ENCODE measurements around the gene SPAG16. TPM values are rescaled to one million over a fixed set of nuclear protein-coding genes. Genes with fewer than 3 reads are reported as not detected.

The SPAG16 gene
- total RNA-seq, 4 donors from 2014 or later = 1.2 to 30.8 (median 16.2) TPM

GRCh38 chr2:214192711-214193110 lies 908.4 kb downstream of the SPAG16 start:
- no peak for DNase-seq
- TF ChIP-seq POLR2AphosphoS5 (IDR thresholded peaks at IDR 0.05) (no peak), EP300 (IDR thresholded peaks at IDR 0.05; ENCODE audit: low read depth) (no peak), POLR2A (IDR thresholded peaks at IDR 0.05) (no peak), CTCF (IDR thresholded peaks at IDR 0.05) (no peak)

GRCh38 chr2:214193943-214194342 lies 909.7 kb downstream of the SPAG16 start:
- intact Hi-C loops (cut with DNase I; ENCODE audit: low total_unique reads) (no loop called here), in situ Hi-C loops (cut with MboI; ENCODE audit: low pct_ligation_motif_present in 1 of 4, low pct_unique_long_range_greater_than_20kb in 1 of 4, low sequenced_read_pairs in 3 of 4) (no loop called here)
- Histone ChIP-seq H3K4me3 (no peak overlapping the region), H3K27me3 (no peaks in the 10 kb centered on the region), H3K36me3 (no peaks in the 10 kb centered on the region), H3K27ac (no peak overlapping the region), H3K9me3 (no peaks in the 10 kb centered on the region), H3K4me1 (no peaks in the 10 kb centered on the region)
- TF ChIP-seq POLR2A (IDR thresholded peaks at IDR 0.05) (no peak), CTCF (IDR thresholded peaks at IDR 0.05) (no peak)
- DNase-seq = no peak
- WGBS, 2 donors (ENCODE audit: low coverage in 1 of 2) = 68 to 75% methylated on average over 1 of the region's 1 CpG

More at GRCh38 chr2:214192711-214193110, 908.4 kb downstream of the SPAG16 start:
- Histone ChIP-seq H3K4me3 (no peak overlapping the region), H3K36me3 (no peaks in the 10 kb centered on the region), H3K27me3 (no peaks in the 10 kb centered on the region), H3K4me1 (no peaks in the 10 kb centered on the region), H3K27ac (no peak overlapping the region), H3K9me3 (no peaks in the 10 kb centered on the region)
- intact Hi-C loops (cut with DNase I; ENCODE audit: low total_unique reads) = no loop called here
- in situ Hi-C loops (cut with MboI; ENCODE audit: low pct_ligation_motif_present in 1 of 4, low pct_unique_long_range_greater_than_20kb in 1 of 4, low sequenced_read_pairs in 3 of 4) = no loop called here
- 75% methylated on average over 3 of the region's 3 CpGs for WGBS, 2 donors (ENCODE audit: low coverage in 1 of 2)

- no peak overlapping the region for H3K4me3 ChIP-seq
- H3K9me3 ChIP-seq = no peaks in the 10 kb centered on the region
- intact Hi-C loops (cut with DNase I; ENCODE audit: low total_unique reads) = no loop called here
- no peak overlapping the region for H3K27ac ChIP-seq
- no peak for DNase-seq
- 70 to 72% methylated on average over 2 of the region's 2 CpGs for WGBS, 2 donors (ENCODE audit: low coverage in 1 of 2)
- in situ Hi-C loops (cut with MboI; ENCODE audit: low pct_ligation_motif_present in 1 of 4, low pct_unique_long_range_greater_than_20kb in 1 of 4, low sequenced_read_pairs in 3 of 4) = no loop called here
- H3K27me3 ChIP-seq = no peaks in the 10 kb centered on the region
- no peaks in the 10 kb centered on the region for H3K36me3 ChIP-seq
- TF ChIP-seq POLR2A (IDR thresholded peaks at IDR 0.05) (no peak), CTCF (IDR thresholded peaks at IDR 0.05) (no peak), EP300 (IDR thresholded peaks at IDR 0.05; ENCODE audit: low read depth) (no peak), POLR2AphosphoS5 (IDR thresholded peaks at IDR 0.05) (no peak)
- no peaks in the 10 kb centered on the region for H3K4me1 ChIP-seq
These were observed 912.0 kb downstream of the SPAG16 start for GRCh38 chr2:214196260-214196659.

GRCh38 chr2:214201892-214202291 lies 917.6 kb downstream of the SPAG16 start:
- H3K27ac ChIP-seq = no peak overlapping the region
- DNase-seq = no peak
- no peaks in the 10 kb centered on the region for H3K4me1 ChIP-seq
- H3K27me3 ChIP-seq = no peaks in the 10 kb centered on the region
- WGBS, 2 donors (ENCODE audit: low coverage in 1 of 2) = 61 to 90% methylated on average over 2 of the region's 2 CpGs
- TF ChIP-seq POLR2AphosphoS5 (IDR thresholded peaks at IDR 0.05) = no peak
- H3K9me3 ChIP-seq = no peaks in the 10 kb centered on the region
- no peaks in the 10 kb centered on the region for H3K36me3 ChIP-seq
- no peak overlapping the region for H3K4me3 ChIP-seq
- intact Hi-C loops (cut with DNase I; ENCODE audit: low total_unique reads) = no loop called here
- in situ Hi-C loops (cut with MboI; ENCODE audit: low pct_ligation_motif_present in 1 of 4, low pct_unique_long_range_greater_than_20kb in 1 of 4, low sequenced_read_pairs in 3 of 4) = no loop called here

- in situ Hi-C loops (cut with MboI; ENCODE audit: low pct_ligation_motif_present in 1 of 4, low pct_unique_long_range_greater_than_20kb in 1 of 4, low sequenced_read_pairs in 3 of 4) (no loop called here), intact Hi-C loops (cut with DNase I; ENCODE audit: low total_unique reads) (no loop called here)
- Histone ChIP-seq H3K27ac (no peak overlapping the region), H3K9me3 (no peaks in the 10 kb centered on the region), H3K36me3 (no peaks in the 10 kb centered on the region), H3K4me3 (no peak overlapping the region), H3K4me1 (no peaks in the 10 kb centered on the region), H3K27me3 (no peaks in the 10 kb centered on the region)
- 47 to 58% methylated on average over 3 of the region's 3 CpGs for WGBS, 2 donors (ENCODE audit: low coverage in 1 of 2)
- TF ChIP-seq CTCF (IDR thresholded peaks at IDR 0.05) (no peak), EP300 (IDR thresholded peaks at IDR 0.05; ENCODE audit: low read depth) (no peak), POLR2AphosphoS5 (IDR thresholded peaks at IDR 0.05) (no peak), POLR2A (IDR thresholded peaks at IDR 0.05) (no peak)
- no peak for DNase-seq
These were observed 919.0 kb downstream of the SPAG16 start for GRCh38 chr2:214203214-214203613.

Data from transverse colon (tissue), 4 donors.